MM.1S (cell line): Measurements from ENCODE around the gene SSNA1.

Experiments used
- DNase-seq: peaks from one replicate; pipeline ENCODE4 v3.0.0-alpha.2; 2015
- H2AFZ ChIP-seq: fragments of 300-600 bp; sonication (generic); 2 replicates; pipeline ENCODE4 v1.6.0; 2016; ENCODE audit warnings: antibody characterized with exemption, low read length
- H3F3A ChIP-seq: fragments of 300-600 bp; sonication (generic); 2 replicates; pipeline ENCODE4 v1.6.1; 2016; ENCODE audit warnings: mild to moderate bottlenecking, antibody characterized with exemption, low read length, moderate library complexity, mixed read lengths; ENCODE audit not compliant: insufficient read depth
- H3K27ac ChIP-seq: fragments of 300-600 bp; sonication (generic); 2 replicates; pipeline ENCODE4 v1.5.1; 2016; ENCODE audit warnings: mild to moderate bottlenecking, low read length
- H3K27me3 ChIP-seq: fragments of 300-600 bp; sonication (generic); replicated peaks from 2 replicates; pipeline ENCODE4 v1.6.0; 2016; ENCODE audit warnings: low read length; ENCODE audit not compliant: insufficient read depth
- H3K36me3 ChIP-seq: fragments of 300-600 bp; sonication (generic); replicated peaks from 2 replicates; pipeline ENCODE4 v1.6.1; 2016; ENCODE audit warnings: mild to moderate bottlenecking, low read length, mixed read lengths; ENCODE audit not compliant: insufficient read depth
- H3K4me1 ChIP-seq: fragments of 300-600 bp; sonication (generic); 2 replicates; pipeline ENCODE4 v1.6.1; 2016; ENCODE audit warnings: low read length, mixed read lengths
- H3K4me2 ChIP-seq: fragments of 300-600 bp; sonication (generic); 2 replicates; pipeline ENCODE4 v1.6.0; 2016; ENCODE audit warnings: low read depth, low read length
- H3K4me3 ChIP-seq: fragments of 300-600 bp; sonication (generic); 2 replicates; pipeline ENCODE4 v1.5.1; 2016; ENCODE audit warnings: low read length, mixed read lengths
- H3K79me2 ChIP-seq: fragments of 300-600 bp; sonication (generic); 2 replicates; pipeline ENCODE4 v1.6.1; 2016; ENCODE audit warnings: mixed run types, low read length, mixed read lengths
- H3K9ac ChIP-seq: fragments of 300-600 bp; sonication (generic); 2 replicates; pipeline ENCODE4 v1.6.1; 2016; ENCODE audit warnings: low read length, mixed read lengths
- H3K9me2 ChIP-seq: fragments of 300-600 bp; sonication (generic); replicated peaks from 2 replicates; pipeline ENCODE4 v1.6.1; 2016; ENCODE audit warnings: mild to moderate bottlenecking, low read length, mixed read lengths; ENCODE audit not compliant: insufficient read depth
- H3K9me3 ChIP-seq: fragments of 300-600 bp; sonication (generic); replicated peaks from 2 replicates; pipeline ENCODE4 v1.6.1; 2016; ENCODE audit warnings: mild to moderate bottlenecking, low read length, mixed read lengths; ENCODE audit not compliant: insufficient read depth
- H4K20me1 ChIP-seq: fragments of 300-600 bp; sonication (generic); 2 replicates; pipeline ENCODE4 v1.6.1; 2016; ENCODE audit warnings: mild to moderate bottlenecking, low read length, moderate library complexity, mixed read lengths; ENCODE audit not compliant: insufficient read depth
- CTCF ChIP-seq: fragments of 300-600 bp; sonication (generic); IDR thresholded peaks from 2 replicates; pipeline ENCODE4 v1.5.1; 2016; ENCODE audit warnings: antibody characterized with exemption, low read length, mixed read lengths
- EZH2 ChIP-seq: fragments of 300-600 bp; sonication (generic); optimal IDR thresholded peaks from 2 replicates; pipeline ENCODE3; 2017; ENCODE audit warnings: low read depth, mild to moderate bottlenecking, antibody characterized with exemption, low read length, mixed read lengths
- EZH2phosphoT487 ChIP-seq: fragments of 300-600 bp; sonication (generic); IDR thresholded peaks from 2 replicates; pipeline ENCODE4 v1.6.1; 2018; ENCODE audit warnings: antibody characterized with exemption, low read length

SSNA1 gene

DNA sequence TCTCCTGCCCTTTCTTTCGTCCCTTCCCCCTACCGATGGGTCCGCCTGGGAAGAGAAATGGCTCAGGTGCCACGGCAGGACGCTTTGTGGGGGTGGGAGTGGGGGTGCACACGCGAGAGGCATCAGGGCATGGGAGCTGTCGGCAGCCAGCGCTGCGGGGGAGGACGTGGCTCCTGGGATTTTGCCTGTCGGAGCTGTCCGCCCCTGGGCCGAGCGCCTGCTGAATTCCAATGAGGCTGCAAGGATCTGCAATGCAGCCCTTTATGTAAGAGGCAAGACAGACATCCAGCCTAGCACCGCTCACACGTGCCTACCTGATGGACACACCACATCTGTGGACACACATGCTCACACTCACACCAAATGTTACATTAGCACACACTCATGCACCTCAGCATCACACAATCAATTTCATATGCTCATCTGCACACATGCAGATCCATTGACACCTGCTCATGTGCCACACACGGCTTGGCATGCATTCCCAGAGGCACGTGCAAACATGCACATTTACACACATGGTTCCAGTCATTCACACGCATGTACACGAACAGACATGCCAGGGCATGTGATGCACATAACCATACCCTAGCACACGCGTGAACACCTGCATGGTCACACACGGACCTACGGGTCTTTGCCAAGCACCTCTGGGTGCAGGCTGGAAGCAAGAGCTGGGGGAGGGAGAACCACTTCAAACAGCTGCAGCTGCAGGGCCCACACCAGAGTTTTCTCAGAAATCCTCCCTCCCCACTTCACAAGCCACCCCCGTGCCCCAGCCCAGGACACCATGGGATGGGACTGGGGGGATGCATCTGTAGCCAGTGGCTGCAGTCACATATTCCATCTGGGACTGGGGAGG is 48.1 kb upstream of the SSNA1 start:
- Histone ChIP-seq H3K4me1 (no peaks in the 10 kb centered on the region), H3K36me3 (no peaks in the 10 kb centered on the region), H3K4me3 (no peak overlapping the region), H3K9me3 (no peaks in the 10 kb centered on the region), H2AFZ (no peak overlapping the region), H3K27me3 (peaks cover 79% of the 10 kb centered on the region), H4K20me1 (no peaks in the 10 kb centered on the region), H3K9ac (no peak overlapping the region), H3K27ac (no peak overlapping the region), H3K79me2 (no peaks in the 10 kb centered on the region), H3K9me2 (no peaks in the 10 kb centered on the region), H3F3A (no peaks in the 10 kb centered on the region), H3K4me2 (no peak overlapping the region)
- no peak for TF ChIP-seq CTCF
- TF ChIP-seq EZH2phosphoT487: no peak
- no peak for TF ChIP-seq EZH2
- no peak for DNase-seq

- no peak overlapping the region for H2AFZ ChIP-seq
- H3K79me2 ChIP-seq: no peaks in the 10 kb centered on the region
- no peaks in the 10 kb centered on the region for H3F3A ChIP-seq
- no peak overlapping the region for H3K27ac ChIP-seq
- no peak overlapping the region for H3K4me2 ChIP-seq
- TF ChIP-seq EZH2phosphoT487: no peak
- no peak for TF ChIP-seq CTCF
- TF ChIP-seq EZH2: no peak
- H3K9me3 ChIP-seq: no peaks in the 10 kb centered on the region
- H3K27me3 ChIP-seq: peaks cover 73% of the 10 kb centered on the region
- H3K4me1 ChIP-seq: no peaks in the 10 kb centered on the region
- no peak for DNase-seq
- H3K9ac ChIP-seq: no peak overlapping the region
- no peaks in the 10 kb centered on the region for H3K9me2 ChIP-seq
- no peaks in the 10 kb centered on the region for H4K20me1 ChIP-seq
- H3K36me3 ChIP-seq: no peaks in the 10 kb centered on the region
- H3K4me3 ChIP-seq: no peak overlapping the region
These were observed 47.2 kb upstream of the SSNA1 start for GRCh38 chr9:137141050-137141810.

DNA sequence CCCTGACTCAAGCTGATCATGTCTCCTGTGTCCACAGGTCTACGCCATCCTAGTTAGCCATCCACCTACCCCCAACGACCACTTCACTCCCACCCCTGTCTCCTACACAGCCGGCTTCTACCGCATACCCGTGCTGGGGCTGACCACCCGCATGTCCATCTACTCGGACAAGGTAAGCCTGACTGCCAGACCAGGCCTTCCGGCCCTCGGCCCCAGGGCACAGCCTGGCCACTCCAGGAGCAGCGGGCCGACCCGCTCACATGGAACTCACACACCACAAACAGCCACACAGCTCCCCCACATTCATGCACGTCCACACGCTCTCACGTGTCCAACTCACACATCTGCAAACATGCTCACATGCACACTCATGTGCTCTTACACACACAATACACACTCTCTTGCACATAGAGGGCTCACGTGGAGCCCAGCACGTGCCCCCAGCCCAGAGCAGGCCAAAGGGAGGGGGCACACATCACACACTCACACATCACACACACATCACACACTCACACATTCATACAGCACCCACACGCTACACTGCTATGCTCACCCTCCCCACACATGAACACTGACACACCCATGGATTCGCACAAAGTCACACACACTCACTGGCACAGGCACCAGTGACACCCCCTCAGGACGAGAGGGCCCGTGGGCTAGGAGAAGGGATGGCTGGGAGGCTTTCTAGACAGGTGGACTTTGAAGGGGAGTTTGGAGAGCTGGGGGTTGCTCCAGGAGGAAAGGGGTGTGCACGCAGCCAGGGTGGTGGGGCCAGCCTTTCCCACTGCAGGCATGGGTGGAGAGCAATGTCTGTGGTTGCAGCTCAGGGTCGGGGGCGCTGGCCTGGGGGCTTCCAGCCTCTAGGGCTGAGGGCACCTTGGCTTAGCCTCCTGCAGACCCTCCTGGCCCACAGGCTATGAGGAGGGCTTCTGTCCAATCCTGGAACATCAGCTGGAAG is 46.2 kb upstream of the SSNA1 start:
- Histone ChIP-seq H3F3A (no peaks in the 10 kb centered on the region), H2AFZ (no peak overlapping the region), H3K27ac (no peak overlapping the region), H3K27me3 (peaks cover 71% of the 10 kb centered on the region), H3K9me2 (no peaks in the 10 kb centered on the region), H3K9ac (no peak overlapping the region), H3K36me3 (no peaks in the 10 kb centered on the region), H3K4me1 (no peaks in the 10 kb centered on the region), H3K9me3 (no peaks in the 10 kb centered on the region), H3K79me2 (no peaks in the 10 kb centered on the region), H3K4me2 (no peak overlapping the region), H4K20me1 (no peaks in the 10 kb centered on the region), H3K4me3 (no peak overlapping the region)
- TF ChIP-seq EZH2 (no peak), EZH2phosphoT487 (no peak), CTCF (no peak)
- no peak for DNase-seq
